Measurements from ENCODE around the gene CHMP4B.

The CHMP4B gene

GRCh38 chr20:33793011-33793931, 17.9 kb upstream of the CHMP4B start (continued):
- no peak for TF ChIP-seq PATZ1 (CRISPR knock-in tag; IDR thresholded peaks at IDR 0.05; ENCODE audit: borderline replicate concordance)
- no peak for TF ChIP-seq ZFP3 (CRISPR knock-in tag; IDR thresholded peaks at IDR 0.05)

GRCh38 chr20:33796263-33796906, 14.8 kb upstream of the CHMP4B start:
- no peak for ATAC-seq
- TF ChIP-seq ZNF565 (CRISPR knock-in tag; conservative IDR thresholded peaks at IDR 0.05; ENCODE audit: low read depth) (no peak), BACH2 (CRISPR knock-in tag; IDR thresholded peaks at IDR 0.05; ENCODE audit: borderline replicate concordance) (no peak), CSRNP3 (CRISPR knock-in tag; IDR thresholded peaks at IDR 0.05) (no peak), CREB5 (CRISPR knock-in tag; IDR thresholded peaks at IDR 0.05; ENCODE audit: low read depth) (no peak), TCF4 (CRISPR knock-in tag; IDR thresholded peaks at IDR 0.05; ENCODE audit: borderline replicate concordance) (no peak), TSHZ2 (CRISPR knock-in tag; IDR thresholded peaks at IDR 0.05) (no peak), ZNF70 (CRISPR knock-in tag; IDR thresholded peaks at IDR 0.05) (no peak), ESRRG (CRISPR knock-in tag; IDR thresholded peaks at IDR 0.05) (no peak)

GRCh38 chr20:33796907-33797544, 14.1 kb upstream of the CHMP4B start:
- no peak for ATAC-seq
- TF ChIP-seq ARNTL (CRISPR knock-in tag; IDR thresholded peaks at IDR 0.05; ENCODE audit: borderline replicate concordance, low read depth): no peak
- no peak for TF ChIP-seq OSR1 (CRISPR knock-in tag; IDR thresholded peaks at IDR 0.05)
- TF ChIP-seq CREB5 (CRISPR knock-in tag; IDR thresholded peaks at IDR 0.05; ENCODE audit: low read depth): no peak
- TF ChIP-seq TOX (CRISPR knock-in tag; IDR thresholded peaks at IDR 0.05; ENCODE audit: borderline replicate concordance): no peak
- no peak for TF ChIP-seq RARB (CRISPR knock-in tag; IDR thresholded peaks at IDR 0.05)
- TF ChIP-seq SNAI2 (CRISPR knock-in tag; IDR thresholded peaks at IDR 0.05): no peak
- TF ChIP-seq ZFP30 (CRISPR knock-in tag; IDR thresholded peaks at IDR 0.05): no peak
- no peak for TF ChIP-seq CSRNP3 (CRISPR knock-in tag; IDR thresholded peaks at IDR 0.05)
- no peak for TF ChIP-seq ZNF565 (CRISPR knock-in tag; conservative IDR thresholded peaks at IDR 0.05; ENCODE audit: low read depth)
- no peak for TF ChIP-seq ZNF70 (CRISPR knock-in tag; IDR thresholded peaks at IDR 0.05)
- TF ChIP-seq TCF4 (CRISPR knock-in tag; IDR thresholded peaks at IDR 0.05; ENCODE audit: borderline replicate concordance): no peak
- TF ChIP-seq ZNF8 (CRISPR knock-in tag; IDR thresholded peaks at IDR 0.05): no peak
- no peak for TF ChIP-seq GLIS3 (CRISPR knock-in tag; IDR thresholded peaks at IDR 0.05)
- no peak for TF ChIP-seq ESRRG (CRISPR knock-in tag; IDR thresholded peaks at IDR 0.05)
- TF ChIP-seq POU6F1 (CRISPR knock-in tag; IDR thresholded peaks at IDR 0.05; ENCODE audit: borderline replicate concordance, low read depth): no peak
- no peak for TF ChIP-seq BACH2 (CRISPR knock-in tag; IDR thresholded peaks at IDR 0.05; ENCODE audit: borderline replicate concordance)
- TF ChIP-seq ZC3H10 (CRISPR knock-in tag; IDR thresholded peaks at IDR 0.05): no peak
